C1 segment of cervical spinal cord (tissue), 14 donors: ENCODE results near the gene MMP17.
A peak's percentile ranks its signal among the peaks of the same experiment; 100 is the strongest.

Experiments used
- DNase-seq, 14 donors: peaks; one replicate each; lab custom pipeline; 2025; lab: John Stamatoyannopoulos, UW

Gene MMP17

GRCh38 chr12:131892711-131893604 is 64.8 kb downstream of the MMP17 start:
- no peak for DNase-seq

GRCh38 chr12:131893605-131894312 is 65.6 kb downstream of the MMP17 start:
- DNase-seq = no peak

GRCh38 chr12:131894313-131894860 is 66.2 kb downstream of the MMP17 start, which contains the start of gene ULK1:
Gene ULK1 (plus strand): TSS chr12:131894622. CDS start chr12:131895002, 380 bp downstream.
- DNase-seq = peak; percentile 35 to 98 (median 84)

GRCh38 chr12:131894981-131895639 is 66.9 kb downstream of the MMP17 start:
- peak in 1 of 14 donors; percentile 37 for DNase-seq

- no peak for DNase-seq
Observed at GRCh38 chr12:131895640-131896079, 67.5 kb downstream of the MMP17 start.

GRCh38 chr12:131896080-131896810 is 68.1 kb downstream of the MMP17 start:
- DNase-seq = peak; percentile 33 to 98 (median 81)

- no peak for DNase-seq
Observed at GRCh38 chr12:131896811-131897270, 68.6 kb downstream of the MMP17 start.

- no peak for DNase-seq
Observed at GRCh38 chr12:131897276-131897675, 69.1 kb downstream of the MMP17 start.

GRCh38 chr12:131897875-131898274 is 69.7 kb downstream of the MMP17 start:
- DNase-seq = peak in 1 of 14 donors; percentile 21

GRCh38 chr12:131900397-131900796 is 72.2 kb downstream of the MMP17 start:
- no peak for DNase-seq
